ENCODE measurements around the gene NXPH2.

The NXPH2 gene

DNA sequence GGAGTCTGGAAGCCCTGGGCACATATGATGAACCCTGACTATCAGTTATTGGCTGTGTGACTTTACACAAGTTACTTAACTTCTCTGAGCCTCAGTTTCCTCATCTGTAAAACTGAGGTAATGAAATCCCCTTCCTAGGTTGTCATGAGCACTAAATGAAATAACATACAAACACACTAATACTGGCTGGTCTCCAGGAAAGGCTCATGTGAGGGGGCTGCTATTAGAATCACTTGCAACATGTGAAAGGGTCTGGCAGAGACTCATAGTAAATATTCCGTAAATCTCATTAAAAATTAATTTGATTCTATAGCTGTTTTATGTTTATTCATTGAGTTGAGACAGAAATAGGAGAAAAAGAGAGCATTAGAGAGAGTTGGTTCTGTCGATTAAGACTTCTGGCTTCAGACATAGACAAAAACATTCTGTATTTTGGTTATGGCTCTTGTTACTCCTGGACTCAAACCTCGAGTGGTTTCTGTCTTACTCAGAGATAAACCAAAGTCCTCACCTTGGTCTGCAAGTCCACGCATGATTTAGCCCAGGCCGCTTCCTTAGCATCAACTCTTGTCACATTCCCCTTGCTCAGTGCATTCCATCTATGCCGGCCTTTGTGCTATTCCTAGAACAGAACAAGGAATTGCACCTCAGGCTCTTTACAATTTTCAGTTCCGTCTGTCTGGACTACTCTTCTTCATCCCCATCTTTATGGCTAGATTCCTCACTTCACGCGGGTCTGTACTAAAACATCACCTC lies 139.1 kb downstream of the NXPH2 start:
- no peak for DNase-seq

DNA sequence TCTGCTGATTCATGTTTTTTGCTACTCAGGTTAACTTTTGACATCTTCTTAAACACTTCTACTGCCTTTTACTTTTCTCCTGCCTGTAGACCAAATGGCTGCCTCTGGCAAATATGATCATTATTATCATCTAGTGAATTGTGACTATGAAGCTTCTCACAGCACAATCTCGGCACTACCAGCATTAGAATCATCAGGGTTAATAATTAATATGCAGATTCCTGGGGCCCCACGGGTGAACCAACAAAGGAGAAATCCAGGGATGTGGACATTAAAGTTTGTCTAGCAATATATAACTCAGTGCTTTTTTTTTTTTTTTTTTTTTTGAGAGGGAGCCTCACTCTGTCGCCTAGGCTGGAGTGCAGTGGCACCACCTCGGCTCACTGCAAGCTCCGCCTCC lies 142.5 kb downstream of the NXPH2 start:
- no peak for DNase-seq

DNA sequence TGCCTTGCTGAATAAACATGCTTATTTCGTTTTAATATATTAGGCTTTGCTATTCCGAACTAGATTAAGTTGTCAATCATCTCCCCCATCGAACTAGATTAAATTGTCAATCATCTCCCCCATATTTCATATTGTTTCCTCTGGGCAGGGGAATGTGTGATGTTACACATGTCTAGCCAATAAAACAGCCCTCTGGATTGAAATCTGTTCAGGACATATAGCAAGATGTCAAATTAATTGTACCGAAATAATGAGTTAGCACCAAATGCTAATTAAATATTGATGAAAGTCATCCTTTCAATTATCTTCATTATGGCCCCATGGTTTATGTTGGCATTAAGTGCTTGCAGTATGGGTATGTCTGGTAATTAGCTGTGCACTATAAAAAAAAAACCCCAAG lies 143.1 kb downstream of the NXPH2 start:
- no peak for DNase-seq

DNA sequence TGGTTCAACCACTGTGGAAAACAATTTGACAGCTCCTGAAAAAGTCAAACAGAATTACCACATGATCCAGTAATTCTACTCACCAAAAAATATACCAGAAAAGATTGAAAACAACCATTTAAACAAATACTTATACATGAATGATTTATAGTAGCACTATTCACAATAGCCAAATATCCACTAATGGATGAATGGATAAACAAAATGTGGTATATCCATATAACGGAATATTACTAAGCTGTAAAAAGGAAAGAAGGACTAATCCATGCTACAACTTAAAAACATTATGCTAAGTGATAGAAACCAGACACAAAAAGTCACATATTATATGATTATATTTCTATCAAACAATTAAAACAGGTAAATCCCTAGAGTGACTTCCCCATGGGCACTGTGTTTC lies 147.1 kb downstream of the NXPH2 start:
- DNase-seq = no peak

DNA sequence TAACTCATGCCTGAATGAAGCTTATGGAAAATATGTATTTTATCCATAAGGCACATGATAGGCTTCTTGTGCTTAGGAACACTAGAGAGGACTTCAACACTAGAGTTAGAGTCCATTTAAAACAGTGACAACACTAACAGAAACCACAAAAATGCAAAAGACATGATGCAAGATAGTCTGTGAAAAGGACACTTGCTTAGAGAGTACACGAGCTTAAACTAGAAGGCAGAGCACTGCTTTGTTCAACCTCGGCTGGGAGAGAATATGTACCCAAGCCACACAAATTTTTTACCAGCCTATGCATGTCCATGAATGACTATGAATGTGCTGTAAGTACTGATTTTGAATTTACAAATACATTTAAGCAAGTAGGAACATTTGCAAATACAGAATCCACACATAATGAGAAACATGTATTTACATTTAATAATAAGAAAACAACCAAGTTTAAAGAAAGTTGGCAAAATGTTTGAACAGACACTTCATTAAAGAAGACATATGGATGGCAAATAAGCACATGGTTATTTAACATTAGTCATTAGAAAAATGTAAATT lies 148.0 kb downstream of the NXPH2 start:
- DNase-seq = no peak

DNA sequence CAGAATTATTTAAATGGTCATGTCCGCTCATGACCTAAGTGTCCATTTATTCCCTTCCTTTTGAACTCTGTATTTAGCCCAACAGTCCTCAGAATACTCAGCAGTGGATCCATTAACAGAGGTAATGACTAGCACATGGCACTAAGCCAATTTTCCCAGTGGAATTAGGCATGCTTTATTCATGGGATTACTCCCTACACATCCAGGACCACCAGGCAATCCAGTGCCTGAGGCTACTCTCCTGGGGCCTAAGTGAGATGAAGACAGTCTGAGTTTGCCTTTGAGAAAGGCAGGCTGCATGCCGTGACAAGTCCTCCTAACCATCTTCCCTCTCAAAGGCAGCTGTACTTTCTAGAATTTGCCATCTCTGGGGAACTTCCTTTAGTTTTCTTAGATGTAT lies 150.0 kb downstream of the NXPH2 start:
- no peak for DNase-seq

DNA sequence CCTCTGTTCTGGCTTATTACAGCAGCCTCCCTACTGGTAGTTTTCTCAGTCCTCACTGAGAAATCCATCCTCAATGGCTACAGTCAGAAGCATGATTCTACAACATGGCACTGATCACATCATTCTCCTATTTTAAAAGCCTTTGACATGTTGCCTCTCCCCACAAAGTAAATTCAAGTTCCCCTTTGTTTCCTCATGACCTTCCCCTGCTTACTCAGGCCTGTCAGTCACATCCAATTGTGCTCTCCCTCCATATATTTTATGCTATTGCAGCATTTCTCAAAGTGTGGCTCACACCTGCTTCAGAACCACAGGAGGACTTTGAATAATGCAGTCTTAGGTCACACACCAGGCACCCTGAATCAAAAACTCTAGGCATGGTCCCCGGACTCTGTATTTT lies 154.0 kb downstream of the NXPH2 start:
- DNase-seq = no peak

DNA sequence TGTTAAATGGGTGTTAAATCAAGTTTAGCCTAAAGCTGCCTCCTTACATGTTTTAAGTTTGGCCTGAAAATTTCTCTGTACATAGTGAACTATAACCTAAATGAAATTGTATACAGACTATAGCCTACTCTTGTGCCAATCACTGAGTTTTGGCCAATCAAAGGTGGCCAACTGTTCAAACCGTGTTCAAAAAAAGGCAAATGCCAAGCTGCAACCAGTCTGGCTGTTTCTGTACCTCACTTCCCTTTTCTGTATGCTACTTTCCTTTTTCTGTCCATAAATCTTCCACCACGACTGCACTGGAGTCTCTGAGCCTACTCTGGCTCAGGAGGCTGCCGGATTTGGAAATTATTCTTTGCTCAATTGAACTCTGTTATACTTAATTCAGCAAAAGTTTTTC lies 157.6 kb downstream of the NXPH2 start:
- DNase-seq = no peak

DNA sequence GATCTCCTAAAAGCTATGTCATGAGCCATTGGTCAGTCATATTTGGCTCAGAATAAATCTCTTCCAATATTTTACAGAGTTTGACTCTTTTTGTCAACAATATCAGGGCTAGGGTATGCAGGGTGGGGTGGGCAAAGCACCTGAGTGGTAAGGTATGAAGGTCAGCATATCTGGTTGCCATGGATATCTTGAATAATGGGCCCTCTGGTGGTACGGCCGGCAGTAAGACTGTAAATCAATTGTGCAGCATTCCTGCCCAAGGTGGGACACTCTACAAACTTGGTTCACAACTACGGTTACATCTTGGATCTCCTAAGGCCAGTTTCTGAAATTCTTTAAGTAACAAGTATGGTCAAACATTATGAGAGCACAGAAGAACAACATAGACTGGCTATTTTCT lies 159.1 kb downstream of the NXPH2 start:
- DNase-seq = no peak

DNA sequence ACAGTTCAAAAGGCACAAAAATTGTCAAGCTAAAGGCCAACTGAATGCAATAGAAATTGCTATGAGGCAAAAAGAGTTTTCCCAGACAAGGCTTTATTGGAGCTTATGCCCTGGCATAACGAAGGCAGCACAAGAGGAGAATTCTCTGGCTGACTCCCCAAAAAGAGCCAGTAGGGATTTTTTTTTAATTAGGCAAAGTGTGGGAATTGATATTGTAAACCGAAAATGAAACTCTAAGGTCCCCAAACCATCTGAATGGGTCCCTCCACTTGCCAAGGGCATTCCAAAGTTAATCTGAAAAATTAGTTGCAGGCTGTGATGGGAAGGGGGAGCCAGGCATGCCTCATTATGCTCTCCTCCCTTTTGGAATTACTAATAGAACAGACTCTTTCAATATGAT lies 159.8 kb downstream of the NXPH2 start:
- DNase-seq = no peak

All from anterior cingulate cortex (tissue), 58 donors.